HG02938 (cell line): ENCODE data around the gene DVL2.
A peak's percentile ranks its signal among the peaks of the same experiment; 100 is the strongest.

Experiments
- ATAC-seq: cut with Tn5 transposase; IDR thresholded peaks from one replicate; pipeline ENCODE4 v1.9.1; 2021; ENCODE audit warnings: mild to moderate bottlenecking, moderate library complexity; ENCODE audit not compliant: unreplicated experiment

Gene DVL2

DNA sequence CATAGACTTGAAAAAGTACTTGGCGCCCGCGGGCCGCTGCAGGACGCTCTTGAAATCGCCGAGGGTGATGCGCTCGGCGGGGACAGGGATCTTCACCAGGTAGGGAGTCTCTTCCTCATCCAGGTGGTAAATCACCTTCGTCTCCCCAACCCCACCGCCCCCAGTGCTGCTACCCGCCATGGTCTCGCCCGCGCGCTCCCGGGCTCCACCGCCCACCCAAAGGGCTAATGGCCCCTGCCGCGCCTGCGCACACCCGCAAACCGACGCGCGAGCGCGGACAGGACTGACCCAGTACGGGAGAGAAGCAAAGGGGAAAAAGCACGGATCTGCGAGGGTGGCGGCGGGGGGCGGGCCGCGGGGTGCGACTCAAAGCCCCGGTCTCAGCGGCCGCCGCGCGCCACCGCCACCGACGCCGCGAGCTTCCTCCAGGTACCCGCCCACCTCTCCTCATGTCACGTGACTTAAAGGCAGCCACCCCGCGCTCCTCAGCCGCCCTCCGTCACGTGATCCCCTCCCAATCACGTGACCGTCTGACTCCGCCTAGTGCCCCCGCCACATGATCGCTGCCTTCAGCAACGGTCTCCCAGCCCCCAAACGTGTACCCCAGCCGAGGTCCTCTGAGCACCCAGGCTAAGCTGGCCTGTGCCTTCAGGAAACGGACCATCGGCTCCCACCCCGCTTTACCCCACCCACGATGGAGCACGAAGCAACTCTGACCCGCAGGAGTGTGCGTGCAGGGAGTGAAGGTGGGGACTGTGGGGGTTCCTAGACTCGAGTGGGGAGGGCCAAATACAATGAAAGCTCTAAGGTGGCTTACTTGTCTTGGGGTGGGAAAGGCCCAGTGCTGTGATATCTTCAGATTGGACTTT is at the start of gene DVL2:
TSS of gene DVL2 (minus strand) at position 435 of the 869 bp plus-strand sequence. CDS start at position 180, 255 bp downstream.
- ATAC-seq: peak; percentile 55

DNA sequence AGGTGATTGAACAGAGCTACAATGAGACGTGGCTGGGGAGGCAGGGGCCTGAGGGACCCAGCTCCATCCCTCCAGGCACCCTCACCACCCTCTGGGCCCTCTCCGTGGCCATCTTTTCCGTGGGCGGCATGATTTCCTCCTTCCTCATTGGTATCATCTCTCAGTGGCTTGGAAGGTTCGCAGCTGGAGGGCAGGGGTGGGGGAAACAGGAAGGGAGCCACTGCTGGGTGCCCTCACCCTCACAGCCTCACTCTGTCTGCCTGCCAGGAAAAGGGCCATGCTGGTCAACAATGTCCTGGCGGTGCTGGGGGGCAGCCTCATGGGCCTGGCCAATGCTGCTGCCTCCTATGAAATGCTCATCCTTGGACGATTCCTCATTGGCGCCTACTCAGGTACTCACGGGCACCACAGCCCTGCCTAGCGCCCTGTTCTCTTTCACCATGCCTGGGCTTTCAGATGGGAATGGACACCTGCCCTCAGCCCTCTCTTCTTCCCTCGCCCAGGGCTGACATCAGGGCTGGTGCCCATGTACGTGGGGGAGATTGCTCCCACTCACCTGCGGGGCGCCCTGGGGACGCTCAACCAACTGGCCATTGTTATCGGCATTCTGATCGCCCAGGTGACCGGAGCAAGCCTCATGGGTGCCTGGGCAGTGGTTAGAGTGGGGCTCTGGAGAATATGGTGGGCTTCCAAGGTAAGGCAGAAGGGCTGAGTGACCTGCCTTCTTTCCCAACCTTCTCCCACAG is 49.3 kb upstream of the DVL2 start:
- no peak for ATAC-seq

DNA sequence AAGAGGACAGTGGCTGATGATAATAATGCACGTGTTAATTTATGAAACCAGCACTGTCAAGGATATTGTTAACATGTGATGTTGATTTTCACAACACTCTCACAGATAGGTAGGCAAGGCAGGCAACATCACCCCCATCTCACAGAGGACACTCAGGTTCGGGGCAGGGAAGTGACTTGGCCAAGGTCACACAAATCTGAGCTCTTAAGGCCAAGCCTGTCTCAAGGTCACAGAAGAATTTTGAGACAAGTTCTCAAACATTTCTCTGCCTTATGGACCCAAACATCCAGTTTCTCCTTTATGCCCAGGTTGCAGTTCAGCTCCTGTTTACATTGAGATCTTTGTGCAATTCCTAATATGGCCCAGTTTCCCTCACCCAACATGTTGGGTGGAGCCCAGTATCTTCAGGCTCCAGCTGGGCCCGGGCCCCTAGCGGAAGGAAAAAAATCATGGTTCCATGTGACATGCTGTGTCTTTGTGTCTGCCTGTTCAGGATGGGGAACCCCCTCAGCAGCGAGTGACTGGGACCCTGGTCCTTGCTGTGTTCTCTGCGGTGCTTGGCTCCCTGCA is 48.5 kb upstream of the DVL2 start:
- ATAC-seq: no peak

DNA sequence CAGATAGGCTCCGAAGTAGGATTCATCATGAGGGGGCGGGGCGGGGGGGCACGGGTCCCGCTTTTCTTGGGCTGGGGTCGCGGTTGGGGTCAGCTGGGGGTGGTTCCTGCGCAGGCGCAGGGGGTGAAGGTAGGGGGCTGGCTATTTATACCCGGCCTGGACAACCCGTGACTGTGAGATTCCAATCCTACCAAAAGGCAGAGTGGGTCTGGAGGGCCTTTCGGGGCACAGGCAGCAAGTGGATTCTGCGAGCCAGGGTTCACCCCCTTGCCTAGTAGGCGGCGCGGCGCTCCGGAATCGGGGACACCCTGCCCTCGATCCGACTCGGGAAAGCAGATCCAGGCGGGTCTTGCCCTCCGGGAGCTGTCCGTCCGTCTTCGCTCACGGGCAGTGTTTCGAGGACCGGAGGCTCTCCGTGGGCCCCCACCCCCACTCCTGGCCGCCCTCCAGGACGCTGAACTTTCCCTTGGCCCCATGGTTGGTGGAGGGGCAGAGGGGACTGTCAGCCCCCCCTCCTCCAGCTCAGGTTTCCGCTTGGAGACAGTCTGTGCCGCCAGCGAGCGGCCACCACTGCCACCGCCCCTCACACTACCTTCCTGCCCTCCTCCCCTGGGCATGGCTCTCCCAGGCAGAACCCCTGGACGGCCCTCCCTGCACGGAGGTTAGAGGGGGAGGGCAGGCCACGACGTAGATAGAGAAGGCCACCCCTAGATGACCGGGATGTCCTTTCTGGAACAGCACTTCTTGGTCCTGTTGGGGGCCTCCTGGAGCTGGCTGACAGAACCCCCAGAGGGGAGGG is 47.8 kb upstream of the DVL2 start:
- no peak for ATAC-seq

DNA sequence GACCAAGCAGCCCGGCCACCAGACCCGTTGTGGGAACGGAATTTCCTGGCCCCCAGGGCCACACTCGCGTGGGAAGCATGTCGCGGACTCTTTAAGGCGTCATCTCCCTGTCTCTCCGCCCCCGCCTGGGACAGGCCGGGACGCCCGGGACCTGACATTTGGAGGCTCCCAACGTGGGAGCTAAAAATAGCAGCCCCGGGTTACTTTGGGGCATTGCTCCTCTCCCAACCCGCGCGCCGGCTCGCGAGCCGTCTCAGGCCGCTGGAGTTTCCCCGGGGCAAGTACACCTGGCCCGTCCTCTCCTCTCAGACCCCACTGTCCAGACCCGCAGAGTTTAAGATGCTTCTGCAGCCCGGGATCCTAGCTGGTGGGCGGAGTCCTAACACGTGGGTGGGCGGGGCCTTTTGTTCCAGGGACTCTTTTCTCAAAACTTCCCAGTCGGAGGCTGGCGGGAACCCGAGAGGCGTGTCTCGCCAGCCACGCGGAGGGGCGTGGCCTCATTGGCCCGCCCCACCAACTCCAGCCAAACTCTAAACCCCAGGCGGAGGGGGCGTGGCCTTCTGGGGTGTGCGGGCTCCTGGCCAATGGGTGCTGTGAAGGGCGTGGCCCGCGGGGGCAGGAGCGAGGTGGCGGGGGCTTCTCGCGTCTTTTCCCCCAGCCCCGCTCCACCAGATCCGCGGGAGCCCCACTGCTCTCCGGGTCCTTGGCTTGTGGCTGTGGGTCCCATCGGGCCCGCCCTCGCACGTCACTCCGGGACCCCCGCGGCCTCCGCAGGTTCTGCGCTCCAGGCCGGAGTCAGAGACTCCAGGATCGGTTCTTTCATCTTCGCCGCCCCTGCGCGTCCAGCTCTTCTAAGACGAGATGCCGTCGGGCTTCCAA is 47.0 kb upstream of the DVL2 start, which contains the start of gene SLC2A4:
TSS of gene SLC2A4 (plus strand) at position 645 of the 879 bp plus-strand sequence. CDS start at position 862, 217 bp downstream.
- ATAC-seq: peak; percentile 43

DNA sequence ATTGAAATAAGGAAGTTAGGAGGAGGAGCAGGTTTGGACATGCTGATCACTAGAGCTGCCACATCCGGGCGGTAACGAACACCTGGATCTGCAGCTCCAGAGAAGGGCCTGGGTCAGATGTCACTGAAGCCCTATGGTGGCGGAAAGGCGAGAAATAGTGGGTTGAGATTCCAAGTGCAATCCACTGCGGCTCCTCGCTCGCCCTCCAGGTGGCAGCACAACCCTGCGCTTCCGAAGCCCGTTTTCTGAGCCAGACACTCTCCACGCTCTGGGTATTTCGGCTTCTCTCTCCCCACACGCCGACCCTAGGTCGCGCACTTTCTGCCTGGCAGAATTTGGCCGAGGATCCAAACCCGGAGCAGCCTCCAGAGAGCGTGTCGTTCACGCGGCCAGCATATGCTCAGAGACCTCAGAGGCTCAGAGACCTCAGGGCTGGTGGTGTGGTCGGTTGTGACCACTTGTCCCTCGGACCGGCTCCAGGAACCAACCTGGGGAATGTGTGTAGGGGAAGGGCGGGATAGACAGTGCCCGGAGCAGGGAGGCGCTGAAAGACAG is 46.3 kb upstream of the DVL2 start:
- ATAC-seq: peak; percentile 61

DNA sequence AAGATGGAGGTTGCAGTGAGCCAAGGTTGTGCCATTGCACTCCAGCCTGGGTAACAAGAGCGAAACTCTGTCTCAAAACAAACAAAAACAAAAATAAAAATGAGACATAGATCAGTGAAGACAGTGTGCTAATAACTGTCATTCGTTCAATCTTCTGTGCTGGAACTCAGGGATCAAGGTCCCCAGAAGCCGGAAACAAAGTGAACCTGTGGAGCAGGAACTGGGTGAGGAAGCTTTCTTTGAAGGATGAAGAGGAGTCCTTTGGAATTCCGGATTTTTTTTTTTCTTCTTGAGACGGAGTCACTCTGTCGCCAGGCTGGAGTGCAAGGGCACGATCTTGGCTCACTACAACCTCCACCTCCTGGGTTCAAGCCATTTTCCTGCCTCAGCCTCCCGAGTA is 45.1 kb upstream of the DVL2 start:
- no peak for ATAC-seq

DNA sequence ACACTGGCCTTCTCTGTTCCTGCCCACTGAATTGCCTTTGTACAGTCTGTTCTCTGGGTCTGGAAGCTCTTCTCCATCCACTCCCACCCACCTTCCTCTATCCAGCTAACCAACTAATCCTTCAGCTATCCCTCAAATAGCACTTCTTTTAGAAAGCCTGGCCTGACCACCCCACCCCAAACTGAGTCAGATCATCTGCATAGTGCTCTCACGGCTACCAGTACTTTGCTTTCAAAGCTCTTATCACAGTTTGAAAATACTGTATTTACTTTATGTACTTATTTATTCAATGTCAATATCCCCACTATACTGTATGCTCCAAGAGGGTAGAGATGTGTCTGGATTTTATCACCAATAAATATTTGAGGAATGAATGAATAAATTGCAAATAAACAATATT is 32.5 kb upstream of the DVL2 start:
- no peak for ATAC-seq

DNA sequence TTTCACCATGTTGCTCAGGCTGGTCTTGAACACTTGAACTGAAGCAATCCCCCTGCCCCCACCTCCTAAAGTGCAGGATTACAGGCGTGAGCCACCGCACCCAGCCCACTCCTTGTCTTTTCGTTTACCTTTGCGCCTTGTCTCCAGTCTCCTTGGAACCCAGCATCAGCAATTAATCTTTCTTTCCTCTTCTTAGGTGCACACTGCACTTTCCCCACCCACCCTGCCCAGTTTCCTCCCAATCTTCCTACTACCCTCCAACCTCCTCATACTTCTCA is 29.4 kb upstream of the DVL2 start:
- ATAC-seq: no peak

DNA sequence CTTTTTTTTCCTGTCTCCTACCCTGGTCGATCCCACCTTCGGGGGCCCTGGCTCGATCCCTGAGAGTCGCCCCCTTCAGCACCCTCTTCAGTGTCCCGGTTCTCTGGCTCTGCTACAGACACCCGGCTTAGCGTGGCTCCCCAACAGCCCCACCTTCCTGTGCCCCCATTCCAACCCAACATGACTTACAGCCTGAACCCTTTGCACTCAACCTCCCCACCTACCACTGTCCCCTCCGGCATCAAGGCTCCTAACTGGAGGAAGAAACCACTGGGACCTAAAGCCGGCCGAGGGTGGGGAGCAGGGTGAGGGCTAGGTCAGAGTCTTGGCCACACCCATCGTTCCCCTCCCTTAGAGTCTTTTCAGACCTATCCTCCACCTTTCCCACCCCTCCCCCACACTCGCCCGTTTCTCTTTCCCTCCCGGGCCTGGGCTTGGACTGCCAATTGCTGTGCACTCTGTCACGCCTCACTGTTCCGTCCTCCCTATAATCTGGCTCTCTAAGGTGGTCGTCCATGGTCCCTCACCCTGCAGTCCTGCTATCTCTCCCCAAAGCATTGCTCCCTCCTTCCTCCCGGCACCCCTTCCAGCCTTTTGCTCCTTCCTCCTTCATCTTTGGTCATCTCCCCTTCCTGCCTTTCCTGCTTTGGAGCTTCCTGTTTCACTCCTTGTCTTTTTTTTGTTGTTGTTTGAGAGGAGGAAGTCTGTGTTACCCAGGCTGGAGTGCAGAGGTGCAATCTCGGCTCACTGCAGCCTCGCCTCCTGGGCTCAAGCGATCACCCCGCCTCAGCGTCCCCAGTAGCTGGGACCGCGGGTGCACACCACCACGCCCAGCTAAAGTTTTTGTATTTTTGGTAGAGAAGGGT is 28.9 kb upstream of the DVL2 start:
- ATAC-seq: no peak

DNA sequence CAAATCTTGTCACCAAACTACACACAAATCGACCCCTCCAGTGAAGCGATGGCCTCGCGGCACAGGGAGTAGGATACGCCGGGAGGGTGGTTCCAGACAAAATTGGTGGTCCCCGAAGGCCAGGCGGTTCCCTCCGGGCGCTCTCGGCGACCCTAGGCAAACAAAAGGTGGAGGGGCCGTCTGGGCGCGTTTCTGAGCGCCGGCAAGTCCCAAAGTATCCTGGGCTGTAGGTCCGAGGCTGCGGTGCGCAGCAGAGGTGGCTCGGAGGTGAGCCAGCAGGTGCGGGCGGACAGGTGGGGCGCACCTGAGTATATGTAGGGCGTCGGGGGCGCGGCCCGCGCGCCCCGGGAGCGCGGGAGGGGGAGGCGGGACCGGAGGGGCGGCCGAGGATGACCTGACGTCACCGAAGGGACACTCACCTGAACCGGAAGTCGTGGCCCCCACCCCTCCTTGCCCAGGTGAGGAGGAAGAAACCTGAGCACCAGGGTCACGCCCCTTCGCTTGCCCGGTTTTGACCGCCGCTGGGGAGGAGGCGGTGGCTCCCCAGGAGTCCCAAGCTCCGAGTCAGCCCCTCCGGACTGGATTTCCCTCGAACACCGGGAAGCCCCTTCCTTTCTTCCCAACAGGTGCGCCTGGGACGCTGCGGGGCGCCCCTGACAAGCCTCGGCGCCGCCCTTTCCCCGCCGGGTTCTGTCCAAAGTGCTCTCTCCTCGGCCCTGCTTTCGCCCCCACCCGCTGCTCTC is 28.0 kb upstream of the DVL2 start, which contains the start of gene CLDN7:
TSS of gene CLDN7 (minus strand) at position 287 of the 743 bp plus-strand sequence. CDS start 435 bp downstream, outside the sequence.
- no peak for ATAC-seq

DNA sequence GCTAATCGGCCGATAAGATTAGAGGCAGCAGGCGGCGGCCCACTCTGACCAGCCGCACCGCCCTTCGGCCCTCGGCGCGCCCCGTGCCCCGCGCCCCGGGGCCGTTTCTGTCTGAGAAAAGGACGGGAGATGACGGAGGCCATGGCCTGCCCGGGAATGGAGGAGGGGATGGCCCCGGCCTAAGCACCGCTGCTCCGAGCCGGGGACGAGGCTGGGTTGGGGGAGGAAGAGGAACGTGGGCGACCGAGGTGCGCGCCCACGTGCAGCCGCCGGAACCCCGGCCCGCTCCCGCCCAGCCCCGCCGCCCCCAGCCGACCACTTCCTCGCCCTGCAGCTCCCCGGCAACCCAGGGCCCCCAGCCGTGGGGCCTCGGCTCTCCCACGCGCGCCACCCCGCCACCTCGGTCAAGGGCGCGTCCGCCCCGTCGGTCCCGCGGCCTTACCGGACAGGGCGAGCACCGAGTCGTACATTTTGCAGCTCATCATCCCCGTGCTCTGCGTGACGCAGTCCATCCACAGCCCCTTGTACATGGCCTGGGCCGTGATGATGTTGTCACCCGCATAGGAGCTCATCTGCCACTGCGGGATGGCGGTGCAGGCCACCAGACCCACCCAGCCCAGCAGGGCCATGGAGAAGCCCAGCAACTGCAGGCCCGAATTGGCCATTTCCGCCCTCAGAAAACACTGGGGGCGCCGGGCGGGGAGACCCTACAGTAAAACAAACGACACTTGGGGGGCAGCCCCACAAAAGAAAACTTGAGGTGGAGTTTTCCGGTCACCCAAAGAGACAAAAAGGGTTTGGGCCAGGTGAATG is 27.3 kb upstream of the DVL2 start:
- ATAC-seq: no peak

DNA sequence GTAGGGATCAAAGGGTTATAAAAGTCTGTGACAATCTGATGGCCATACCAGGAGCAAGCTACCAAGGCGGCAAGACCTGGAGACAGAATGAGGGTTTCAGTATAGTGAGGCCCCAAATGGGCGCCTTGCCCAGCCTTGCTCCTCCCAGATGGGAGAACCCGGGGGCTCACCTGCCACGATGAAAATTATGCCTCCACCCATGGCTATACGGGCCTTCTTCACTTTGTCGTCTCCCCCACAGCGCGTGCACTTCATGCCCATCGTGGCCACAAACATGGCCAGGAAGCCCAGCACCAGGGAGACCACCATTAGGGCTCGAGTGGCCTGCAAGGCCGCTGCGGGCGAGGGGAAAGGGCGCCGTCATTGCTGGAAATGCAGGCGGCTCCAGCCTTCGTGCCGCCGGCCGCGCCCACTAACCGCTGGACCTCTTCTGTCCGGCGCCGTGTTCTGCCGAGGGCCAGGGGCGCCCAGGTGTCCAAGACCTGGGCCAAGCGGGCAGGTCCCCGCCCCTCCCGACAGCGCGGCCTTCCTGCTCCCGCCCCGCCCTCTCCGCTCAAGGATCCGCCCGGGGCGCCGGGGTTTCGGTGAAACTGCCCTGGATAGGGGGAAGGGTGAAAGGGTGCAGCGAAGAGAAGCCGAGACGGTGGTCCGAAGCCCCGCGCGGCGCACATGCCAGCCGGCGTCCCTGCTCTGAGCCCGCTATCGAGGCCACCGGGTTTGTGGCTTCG is 26.5 kb upstream of the DVL2 start:
- ATAC-seq: no peak

DNA sequence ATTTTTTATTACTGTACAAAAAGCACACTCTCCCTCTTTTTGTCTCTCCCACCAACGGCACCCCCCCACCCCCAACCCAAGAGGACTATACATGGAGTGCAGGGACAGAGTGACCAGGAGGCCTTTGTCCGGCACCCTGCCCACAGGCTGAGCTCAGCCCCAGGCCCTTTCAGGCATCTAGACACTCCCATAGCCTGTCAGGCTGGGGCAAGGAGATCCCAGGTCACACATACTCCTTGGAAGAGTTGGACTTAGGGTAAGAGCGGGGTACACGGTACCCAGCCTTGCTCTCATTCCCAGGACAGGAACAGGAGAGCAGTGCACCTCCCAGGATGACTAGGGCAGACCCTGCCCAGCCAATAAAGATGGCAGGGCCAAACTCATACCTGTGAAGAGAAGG is 25.8 kb upstream of the DVL2 start:
- no peak for ATAC-seq

DNA sequence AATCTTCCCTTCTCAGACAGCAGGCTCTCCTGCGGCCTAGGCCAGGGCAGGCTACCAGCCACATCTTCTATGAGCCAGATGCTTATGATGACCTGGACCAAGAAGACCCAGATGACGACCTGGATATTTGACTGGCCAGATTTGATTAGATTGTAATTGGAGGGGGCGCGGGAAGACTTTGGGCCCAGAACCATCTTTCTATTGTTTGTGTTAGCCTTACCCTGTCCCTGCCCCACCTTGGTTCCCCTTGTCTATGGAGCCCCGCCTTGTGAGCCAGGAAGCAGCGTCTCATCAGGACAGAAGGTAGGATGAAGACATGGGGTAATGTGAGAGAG is 25.2 kb upstream of the DVL2 start:
- ATAC-seq: no peak

DNA sequence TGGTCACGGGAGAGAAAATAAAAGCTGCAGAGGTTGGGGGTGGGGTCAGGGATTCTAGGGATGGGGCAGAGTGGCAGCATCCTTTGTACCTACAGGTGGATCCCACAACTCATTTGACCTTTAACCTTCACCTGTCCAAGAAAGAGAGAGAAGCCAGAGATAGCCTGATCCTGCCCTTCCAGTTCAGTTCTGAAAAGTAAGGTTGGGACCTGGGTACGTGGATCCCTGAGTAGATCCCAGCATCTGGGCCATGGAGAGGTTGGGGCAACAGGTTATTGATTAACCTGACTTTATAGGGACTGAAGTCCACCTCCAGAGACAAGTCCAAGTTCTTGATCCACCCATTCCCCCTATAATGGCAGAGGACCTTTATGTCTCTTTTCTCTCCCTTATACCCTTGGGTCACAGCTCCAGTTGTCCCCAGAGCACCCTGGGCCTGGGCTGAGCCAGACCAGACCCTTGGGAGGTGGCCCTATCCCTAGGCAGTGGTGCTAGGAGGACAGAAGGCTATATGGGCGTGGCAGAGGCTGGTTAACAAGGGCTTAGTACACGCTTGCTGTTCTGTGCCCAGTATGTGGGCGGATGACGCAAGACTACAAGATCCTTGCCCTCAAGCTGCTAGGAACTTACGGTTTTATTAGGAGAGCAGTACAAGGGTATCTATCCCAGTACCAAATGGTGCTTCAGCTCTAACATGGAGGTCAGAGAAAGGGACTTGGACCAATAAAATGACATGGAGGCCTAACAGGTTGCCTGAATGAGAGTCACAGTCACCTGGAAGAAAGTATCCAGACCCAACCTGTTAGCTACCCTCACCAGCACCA is 24.6 kb upstream of the DVL2 start:
- no peak for ATAC-seq
